H1 (cell line): ENCODE data around the gene IL31RA. TPM values are rescaled to one million over a fixed set of nuclear protein-coding genes. Genes with fewer than 3 reads are reported as not detected.
A peak's percentile ranks its signal among the peaks of the same experiment; 100 is the strongest.

Source experiments
- CTCF ChIA-PET: fragments of 300-600 bp; sonication (Branson Sonifier 250); formaldehyde crosslinking; loops from one replicate; lab custom pipeline; 2021; ENCODE audit not compliant: partially characterized antibody; lab: Charles Lee
- POLR2A ChIA-PET: fragments of 300-600 bp; sonication (Branson Sonifier 250); formaldehyde crosslinking; loops from one replicate; lab custom pipeline; 2021; ENCODE audit warnings: inconsistent platforms; ENCODE audit not compliant: partially characterized antibody; lab: Charles Lee
- DNase-seq, 2 experiments: peaks; one replicate each; pipeline versions ENCODE4 v3.0.0 to v3.0.0-alpha.2; 2010 to 2022; ENCODE audit warnings: low spot score in 2 of 2, low read depth in 1 of 2, mixed read lengths in 1 of 2
- FAIRE-seq: peaks from 2 replicates; lab custom pipeline; 2011; peaks lifted over from hg19 to GRCh38; lab: Jason Lieb, UNC
- H2AFZ ChIP-seq: 2 replicates; pipeline ENCODE4 v1.8.1; 2012; ENCODE audit warnings: low read length, inconsistent platforms
- H2AK5ac ChIP-seq: 2 replicates; pipeline ENCODE4 v1.6.1; 2013; ENCODE audit warnings: low read depth, low read length
- H2BK120ac ChIP-seq: replicated peaks from 2 replicates; pipeline ENCODE3; 2013; ENCODE audit warnings: low read depth, low read length, inconsistent platforms
- H2BK12ac ChIP-seq: 2 replicates; pipeline ENCODE4 v1.6.1; 2013; ENCODE audit warnings: low read depth, low read length
- H2BK15ac ChIP-seq: 2 replicates; pipeline ENCODE4 v1.6.1; 2013; ENCODE audit warnings: low read length
- H2BK20ac ChIP-seq: 2 replicates; pipeline ENCODE4 v1.6.1; 2013; ENCODE audit warnings: low read length
- H2BK5ac ChIP-seq: 2 replicates; pipeline ENCODE4 v1.6.1; 2013; ENCODE audit warnings: low read depth, low read length
- H3K14ac ChIP-seq: 2 replicates; pipeline ENCODE4 v1.6.1; 2013; ENCODE audit warnings: inconsistent platforms; ENCODE audit not compliant: insufficient read length
- H3K18ac ChIP-seq: 2 replicates; pipeline ENCODE4 v1.6.1; 2013; ENCODE audit warnings: low read length; ENCODE audit errors: extremely low read depth
- H3K23ac ChIP-seq: 2 replicates; pipeline ENCODE4 v1.6.1; 2013; ENCODE audit warnings: inconsistent platforms; ENCODE audit not compliant: insufficient read length
- H3K23me2 ChIP-seq: 2 replicates; pipeline ENCODE4 v1.6.1; 2013; ENCODE audit warnings: low read depth, low read length
- H3K27ac ChIP-seq: 2 replicates; pipeline ENCODE4 v1.6.1; 2011; ENCODE audit warnings: low read depth, low read length, inconsistent platforms
- H3K27me3 ChIP-seq, 4 experiments: replicated peaks in 1 of 4; 1 replicate in 1 of 4; 2 replicates in 3 of 4; pipeline versions ENCODE4 v1.6.1 to v1.8.1; 2011 to 2013; ENCODE audit warnings: low read length in 3 of 4, mild to moderate bottlenecking in 3 of 4, inconsistent platforms in 2 of 4, mixed read lengths in 2 of 4, moderate library complexity in 1 of 4; ENCODE audit not compliant: control insufficient read depth in 3 of 4, insufficient read depth in 3 of 4; ENCODE audit errors: extremely low read depth in 1 of 4
- H3K36me3 ChIP-seq, 4 experiments: 2 replicates each; pipeline versions ENCODE4 v1.6.1 to v1.8.1; 2011 to 2013; ENCODE audit warnings: mild to moderate bottlenecking in 4 of 4, low read length in 3 of 4, moderate library complexity in 2 of 4, control low read depth in 1 of 4, inconsistent platforms in 1 of 4; ENCODE audit not compliant: insufficient read depth in 4 of 4, control insufficient read depth in 2 of 4
- H3K4ac ChIP-seq: replicated peaks from 2 replicates; pipeline ENCODE3; 2013; ENCODE audit warnings: low read length, low read depth, mixed read lengths, inconsistent platforms; ENCODE audit not compliant: insufficient read length
- H3K4me1 ChIP-seq, 4 experiments: replicated peaks in 1 of 4; 1 replicate in 1 of 4; 2 replicates in 3 of 4; pipeline versions ENCODE4 v1.6.1 to v1.8.1; 2011 to 2013; ENCODE audit warnings: low read length in 3 of 4, inconsistent platforms in 2 of 4, mixed read lengths in 1 of 4; ENCODE audit not compliant: insufficient read depth in 4 of 4, control insufficient read depth in 3 of 4
- H3K4me2 ChIP-seq, 2 experiments: 2 replicates each; pipeline versions ENCODE4 v1.6.1 to v1.8.1; 2011 to 2013; ENCODE audit warnings: low read depth in 2 of 2, low read length in 2 of 2, control low read depth in 1 of 2, inconsistent platforms in 1 of 2, mild to moderate bottlenecking in 1 of 2; ENCODE audit not compliant: insufficient read depth in 1 of 2
- H3K4me3 ChIP-seq, 4 experiments: fragments of 200-600, 300-600 bp in 1 of 4; sonication (generic), shearing (Covaris generic), sonication (Bioruptor Twin) in 1 of 4; 2 replicates each; pipeline versions ENCODE4 v1.5.1 to v1.8.1; 2011 to 2016; ENCODE audit warnings: low read length in 4 of 4, low read depth in 3 of 4, control low read depth in 2 of 4, inconsistent platforms in 2 of 4, mild to moderate bottlenecking in 2 of 4, mixed read lengths in 1 of 4, moderate library complexity in 1 of 4; ENCODE audit not compliant: insufficient read depth in 2 of 4; ENCODE audit errors: extremely low read depth in 1 of 4
- H3K56ac ChIP-seq: replicated peaks from 2 replicates; pipeline ENCODE3; 2013; ENCODE audit warnings: low read depth, mild to moderate bottlenecking, mixed read lengths, low read length, inconsistent platforms; ENCODE audit not compliant: insufficient read length
- H3K79me1 ChIP-seq: 2 replicates; pipeline ENCODE4 v1.6.1; 2013; ENCODE audit warnings: low read depth, low read length, control low read depth
- H3K79me2 ChIP-seq, 2 experiments: 2 replicates each; pipeline versions ENCODE4 v1.6.1 to v1.8.1; 2012 to 2013; ENCODE audit warnings: low read length in 2 of 2, mild to moderate bottlenecking in 2 of 2, inconsistent platforms in 1 of 2; ENCODE audit not compliant: insufficient read depth in 2 of 2, control insufficient read depth in 1 of 2
- H3K9ac ChIP-seq, 4 experiments: replicated peaks in 1 of 4; 1 replicate in 1 of 4; 2 replicates in 3 of 4; pipeline versions ENCODE4 v1.6.1 to v1.8.1; 2011 to 2013; ENCODE audit warnings: low read depth in 3 of 4, low read length in 3 of 4, control low read depth in 2 of 4, mild to moderate bottlenecking in 2 of 4, moderate library complexity in 2 of 4, inconsistent platforms in 1 of 4; ENCODE audit errors: extremely low read depth in 1 of 4
- H3K9me3 ChIP-seq, 2 experiments: 2 replicates each; pipeline versions ENCODE4 v1.6.1 to v1.8.1; 2012 to 2013; ENCODE audit warnings: mild to moderate bottlenecking in 2 of 2, moderate library complexity in 2 of 2, control low read depth in 1 of 2, inconsistent platforms in 1 of 2, low read depth in 1 of 2, low read length in 1 of 2, mixed read lengths in 1 of 2; ENCODE audit not compliant: insufficient read depth in 2 of 2
- H4K20me1 ChIP-seq, 2 experiments: replicated peaks in 1 of 2; 2 replicates each; pipeline versions ENCODE3 to v1.8.1; 2011 to 2013; ENCODE audit warnings: inconsistent platforms in 2 of 2, low read length in 2 of 2, mild to moderate bottlenecking in 1 of 2; ENCODE audit not compliant: insufficient read depth in 2 of 2, control insufficient read depth in 1 of 2
- H4K5ac ChIP-seq: 2 replicates; pipeline ENCODE4 v1.6.1; 2013; ENCODE audit warnings: low read length, low read depth, mixed read lengths, inconsistent platforms; ENCODE audit not compliant: insufficient read length
- H4K8ac ChIP-seq: 2 replicates; pipeline ENCODE4 v1.8.0; 2013; ENCODE audit warnings: mild to moderate bottlenecking, moderate library complexity, low read length, inconsistent platforms; ENCODE audit not compliant: insufficient read depth; ENCODE audit errors: extremely low read depth
- H4K91ac ChIP-seq: replicated peaks from 2 replicates; pipeline ENCODE3; 2013; ENCODE audit warnings: low read length, mixed read lengths, inconsistent platforms; ENCODE audit not compliant: insufficient read length
- CBX8 ChIP-seq: fragments of 300-800, 300-1000 bp; sonication (generic); IDR thresholded peaks from 2 replicates; pipeline ENCODE4 v1.7.1; 2016; ENCODE audit warnings: low read depth, low read length, borderline replicate concordance
- EP300 ChIP-seq, 2 experiments: IDR thresholded peaks; 1 replicate in 1 of 2; 2 replicates in 1 of 2; pipeline ENCODE4 v1.6.1; 2011 to 2012; ENCODE audit warnings: low read depth in 2 of 2, low read length in 2 of 2, mild to moderate bottlenecking in 2 of 2, borderline replicate concordance in 1 of 2, inconsistent platforms in 1 of 2, moderate library complexity in 1 of 2
- KDM4A ChIP-seq: IDR thresholded peaks from one replicate; pipeline ENCODE4 v1.7.1; 2012; ENCODE audit warnings: low read depth, mild to moderate bottlenecking, moderate library complexity, low read length, inconsistent platforms; ENCODE audit not compliant: severe bottlenecking
- SP4 ChIP-seq: IDR thresholded peaks from 2 replicates; pipeline ENCODE4 v1.6.1; 2012; ENCODE audit warnings: low read length, inconsistent platforms
- SRF ChIP-seq: IDR thresholded peaks from 2 replicates; pipeline ENCODE4 v1.6.1; 2011; ENCODE audit warnings: mild to moderate bottlenecking, low read depth, low read length, moderate library complexity
- WGBS, 2 experiments: shearing (Covaris generic) in 1 of 2; methylation state at CpG; one replicate each; pipeline versions ENCODE4 v1.1.6 to v1.1.7; 2013 to 2015; ENCODE audit warnings: low lambda C conversion rate in 2 of 2, mixed read lengths in 2 of 2, inconsistent platforms in 1 of 2, low coverage in 1 of 2, missing lambda C conversion rate in 1 of 2; ENCODE audit not compliant: insufficient replicate concordance in 2 of 2, insufficient coverage in 1 of 2, insufficient read length in 1 of 2; ENCODE audit errors: extremely low coverage in 1 of 2, missing lambda C conversion rate in 1 of 2; 5-methylcytosine and 5-hydroxymethylcytosine counted together
- polyA plus RNA-seq, 7 experiments: library from polyadenylated mRNA; depleted of rRNA in 3 of 7; stranded (reverse) in 5 of 7; unstranded in 2 of 7; fragments of >200 nt in 5 of 7; fragments of 200-250 nt in 2 of 7; gene quantifications; 1 replicate in 5 of 7; 2 replicates in 1 of 7; 4 replicates in 1 of 7; pipeline versions ENCODE4 v1.2.1 to v1.2.3, GENCODE V29; 2011 to 2013; ENCODE audit warnings: missing spikeins in 2 of 7, mixed read lengths in 2 of 7
- total RNA-seq: library from RNA; stranded (reverse); fragmentation: NEBNext Ultra II Directional; extraction: Animal tissue kit (Norgen Biotek cat#: 25700); gene quantifications from 2 replicates; pipeline ENCODE4 v1.2.1, GENCODE V29; 2021

The IL31RA gene
- total and polyA plus RNA-seq, 2 of the 8 experiments (the other 6 are each of a cell fraction or from before 2014, with no cell fraction given): not detected

- Histone ChIP-seq H2BK15ac (no peak overlapping the region), H3K14ac (no peak overlapping the region), H3K4me3 (no peak overlapping the region), H3K79me1 (no peaks in the 10 kb centered on the region; the same call in 1 of the 2 replicates), H3K27ac (no peak overlapping the region), H4K91ac (no peak overlapping the region), H3K36me3 (no peaks in the 10 kb centered on the region), H3K18ac (no peak overlapping the region), H3K9ac (no peak overlapping the region), H3K27me3 (no peaks in the 10 kb centered on the region), H2AK5ac (no peak overlapping the region), H3K9me3 (no peaks in the 10 kb centered on the region), H2BK20ac (no peak overlapping the region), H2BK120ac (no peak overlapping the region), H2BK5ac (no peak overlapping the region), H4K5ac (no peak overlapping the region), H3K4me2 (no peak overlapping the region), H3K4me1 (no peaks in the 10 kb centered on the region; a peak in 1 of 7 replicates), H3K79me2 (no peaks in the 10 kb centered on the region), H3K23me2 (no peaks in the 10 kb centered on the region)
- DNase-seq: peak in 1 of 2 experiments; percentile 27
- CTCF ChIA-PET: interaction anchor here (0.6 kb wide), 1 partner anchor 426 kb away, joined by 3 read pairs; no protein-coding TSS in a partner anchor
- POLR2A ChIA-PET: no interaction called here
- 96% methylated on average over 3 of the region's 3 CpGs; no CpG with 5 or more reads in 1 of the 2 experiments for WGBS, 2 experiments
- no peak for FAIRE-seq
- TF ChIP-seq EP300 (IDR thresholded peaks at IDR 0.05; ENCODE audit: borderline replicate concordance in 1 of 2, low read depth in 2 of 2, low read length in 2 of 2): no peak
- TF ChIP-seq SP4: no peak
- no peak for TF ChIP-seq SRF
- no peak for TF ChIP-seq CBX8
- TF ChIP-seq KDM4A: no peak
- TF ChIP-seq, all 59 proteins: peak for 0
- no peaks in the 10 kb centered on the region for H4K20me1 ChIP-seq
- H3K23ac ChIP-seq: no peak overlapping the region
- no peak overlapping the region for H2BK12ac ChIP-seq
- no peak overlapping the region for H3K4ac ChIP-seq
- H2AFZ ChIP-seq: no peak overlapping the region
- no peak overlapping the region for H4K8ac ChIP-seq
- H3K56ac ChIP-seq: no peak overlapping the region
These were observed 68.5 kb downstream of the IL31RA start for GRCh38 chr5:55919625-55920024.
